ENCODE data around the gene IL1RAPL1.

IL1RAPL1 gene

GRCh38 chrX:29693912-29694311 lies 1106.7 kb downstream of the IL1RAPL1 start:
- H3K4me1 Mint-ChIP-seq (ENCODE audit: low read depth): no peaks in the 10 kb centered on the region
- no peaks in the 10 kb centered on the region for H3K36me3 Mint-ChIP-seq (ENCODE audit: low read depth)
- H3K9me3 Mint-ChIP-seq: no peaks in the 10 kb centered on the region
- no peak overlapping the region for H3K27ac Mint-ChIP-seq
- no peaks in the 10 kb centered on the region for H3K27me3 Mint-ChIP-seq (ENCODE audit: low read depth)
- H3K4me3 Mint-ChIP-seq: no peak overlapping the region

GRCh38 chrX:29699239-29699638 lies 1112.0 kb downstream of the IL1RAPL1 start:
- no peak overlapping the region for H3K27ac Mint-ChIP-seq
- H3K4me1 Mint-ChIP-seq (ENCODE audit: low read depth): no peaks in the 10 kb centered on the region
- H3K27me3 Mint-ChIP-seq (ENCODE audit: low read depth): no peaks in the 10 kb centered on the region
- peaks cover 7% of the 10 kb centered on the region for H3K9me3 Mint-ChIP-seq
- H3K4me3 Mint-ChIP-seq: no peak overlapping the region
- no peaks in the 10 kb centered on the region for H3K36me3 Mint-ChIP-seq (ENCODE audit: low read depth)

GRCh38 chrX:29707088-29707487 lies 1119.8 kb downstream of the IL1RAPL1 start:
- no peak overlapping the region for H3K27ac Mint-ChIP-seq

GRCh38 chrX:29721152-29721551 lies 1133.9 kb downstream of the IL1RAPL1 start:
- H3K36me3 Mint-ChIP-seq (ENCODE audit: low read depth): no peaks in the 10 kb centered on the region
- H3K4me3 Mint-ChIP-seq: no peak overlapping the region
- no peaks in the 10 kb centered on the region for H3K4me1 Mint-ChIP-seq (ENCODE audit: low read depth)
- peaks cover 5% of the 10 kb centered on the region for H3K9me3 Mint-ChIP-seq
- no peak overlapping the region for H3K27ac Mint-ChIP-seq
- no peaks in the 10 kb centered on the region for H3K27me3 Mint-ChIP-seq (ENCODE audit: low read depth)

More at GRCh38 chrX:29707088-29707487, 1119.8 kb downstream of the IL1RAPL1 start:
- H3K4me3 Mint-ChIP-seq: no peak overlapping the region
- H3K27me3 Mint-ChIP-seq (ENCODE audit: low read depth): no peaks in the 10 kb centered on the region
- no peaks in the 10 kb centered on the region for H3K36me3 Mint-ChIP-seq (ENCODE audit: low read depth)
- no peaks in the 10 kb centered on the region for H3K4me1 Mint-ChIP-seq (ENCODE audit: low read depth)
- peaks cover 10% of the 10 kb centered on the region for H3K9me3 Mint-ChIP-seq

GRCh38 chrX:29724316-29724715 lies 1137.1 kb downstream of the IL1RAPL1 start:
- Mint-ChIP-seq H3K36me3 (ENCODE audit: low read depth) (no peaks in the 10 kb centered on the region), H3K4me1 (ENCODE audit: low read depth) (no peaks in the 10 kb centered on the region), H3K27ac (no peak overlapping the region), H3K4me3 (no peak overlapping the region), H3K27me3 (ENCODE audit: low read depth) (no peaks in the 10 kb centered on the region), H3K9me3 (no peaks in the 10 kb centered on the region)

GRCh38 chrX:29726811-29727210 lies 1139.6 kb downstream of the IL1RAPL1 start:
- H3K4me1 Mint-ChIP-seq (ENCODE audit: low read depth): no peaks in the 10 kb centered on the region
- H3K4me3 Mint-ChIP-seq: no peak overlapping the region
- H3K27ac Mint-ChIP-seq: no peak overlapping the region
- H3K27me3 Mint-ChIP-seq (ENCODE audit: low read depth): no peaks in the 10 kb centered on the region
- no peaks in the 10 kb centered on the region for H3K36me3 Mint-ChIP-seq (ENCODE audit: low read depth)
- H3K9me3 Mint-ChIP-seq: no peaks in the 10 kb centered on the region

GRCh38 chrX:29728639-29729038 lies 1141.4 kb downstream of the IL1RAPL1 start:
- no peaks in the 10 kb centered on the region for H3K9me3 Mint-ChIP-seq
- no peaks in the 10 kb centered on the region for H3K36me3 Mint-ChIP-seq (ENCODE audit: low read depth)
- H3K4me3 Mint-ChIP-seq: no peak overlapping the region
- H3K27me3 Mint-ChIP-seq (ENCODE audit: low read depth): no peaks in the 10 kb centered on the region
- H3K4me1 Mint-ChIP-seq (ENCODE audit: low read depth): no peaks in the 10 kb centered on the region
- H3K27ac Mint-ChIP-seq: no peak overlapping the region

GRCh38 chrX:29744966-29745365 lies 1157.7 kb downstream of the IL1RAPL1 start:
- Mint-ChIP-seq H3K27me3 (ENCODE audit: low read depth) (no peaks in the 10 kb centered on the region), H3K27ac (no peak overlapping the region), H3K36me3 (ENCODE audit: low read depth) (no peaks in the 10 kb centered on the region), H3K4me1 (ENCODE audit: low read depth) (no peaks in the 10 kb centered on the region), H3K4me3 (no peak overlapping the region), H3K9me3 (peaks cover 6% of the 10 kb centered on the region)

GRCh38 chrX:29746326-29746725 lies 1159.1 kb downstream of the IL1RAPL1 start:
- H3K9me3 Mint-ChIP-seq: no peaks in the 10 kb centered on the region
- H3K4me1 Mint-ChIP-seq (ENCODE audit: low read depth): no peaks in the 10 kb centered on the region
- H3K27me3 Mint-ChIP-seq (ENCODE audit: low read depth): no peaks in the 10 kb centered on the region
- no peaks in the 10 kb centered on the region for H3K36me3 Mint-ChIP-seq (ENCODE audit: low read depth)
- no peak overlapping the region for H3K4me3 Mint-ChIP-seq
- H3K27ac Mint-ChIP-seq: no peak overlapping the region

GRCh38 chrX:29762006-29762405 lies 1174.8 kb downstream of the IL1RAPL1 start:
- H3K36me3 Mint-ChIP-seq (ENCODE audit: low read depth): no peaks in the 10 kb centered on the region
- no peaks in the 10 kb centered on the region for H3K9me3 Mint-ChIP-seq
- no peaks in the 10 kb centered on the region for H3K27me3 Mint-ChIP-seq (ENCODE audit: low read depth)
- H3K27ac Mint-ChIP-seq: no peak overlapping the region
- H3K4me1 Mint-ChIP-seq (ENCODE audit: low read depth): no peaks in the 10 kb centered on the region
- no peak overlapping the region for H3K4me3 Mint-ChIP-seq

- Mint-ChIP-seq H3K36me3 (ENCODE audit: low read depth) (no peaks in the 10 kb centered on the region), H3K4me1 (ENCODE audit: low read depth) (no peaks in the 10 kb centered on the region), H3K27me3 (ENCODE audit: low read depth) (no peaks in the 10 kb centered on the region), H3K9me3 (no peaks in the 10 kb centered on the region), H3K27ac (no peak overlapping the region), H3K4me3 (no peak overlapping the region)
These were observed 1188.6 kb downstream of the IL1RAPL1 start for GRCh38 chrX:29775890-29776289.

GRCh38 chrX:29787656-29788055 lies 1200.4 kb downstream of the IL1RAPL1 start:
- Mint-ChIP-seq H3K4me3 (no peak overlapping the region), H3K4me1 (ENCODE audit: low read depth) (no peaks in the 10 kb centered on the region)

GRCh38 chrX:29788991-29789699 lies 1201.9 kb downstream of the IL1RAPL1 start:
- H3K27ac Mint-ChIP-seq: no peak overlapping the region
- no peaks in the 10 kb centered on the region for H3K36me3 Mint-ChIP-seq (ENCODE audit: low read depth)
- no peak overlapping the region for H3K4me3 Mint-ChIP-seq
- H3K4me1 Mint-ChIP-seq (ENCODE audit: low read depth): no peaks in the 10 kb centered on the region
- H3K9me3 Mint-ChIP-seq: peaks cover 4% of the 10 kb centered on the region
- no peaks in the 10 kb centered on the region for H3K27me3 Mint-ChIP-seq (ENCODE audit: low read depth)

More at GRCh38 chrX:29787656-29788055, 1200.4 kb downstream of the IL1RAPL1 start:
- H3K27me3 Mint-ChIP-seq (ENCODE audit: low read depth): no peaks in the 10 kb centered on the region
- H3K9me3 Mint-ChIP-seq: peaks cover 4% of the 10 kb centered on the region
- H3K27ac Mint-ChIP-seq: no peak overlapping the region
- H3K36me3 Mint-ChIP-seq (ENCODE audit: low read depth): no peaks in the 10 kb centered on the region

- H3K36me3 Mint-ChIP-seq (ENCODE audit: low read depth): no peaks in the 10 kb centered on the region
- no peaks in the 10 kb centered on the region for H3K27me3 Mint-ChIP-seq (ENCODE audit: low read depth)
- no peak overlapping the region for H3K4me3 Mint-ChIP-seq
- H3K27ac Mint-ChIP-seq: no peak overlapping the region
- no peaks in the 10 kb centered on the region for H3K4me1 Mint-ChIP-seq (ENCODE audit: low read depth)
- no peaks in the 10 kb centered on the region for H3K9me3 Mint-ChIP-seq
These were observed 1205.1 kb downstream of the IL1RAPL1 start for GRCh38 chrX:29792335-29792734.

GRCh38 chrX:29797156-29797555 lies 1209.9 kb downstream of the IL1RAPL1 start:
- Mint-ChIP-seq H3K36me3 (ENCODE audit: low read depth) (no peaks in the 10 kb centered on the region), H3K27ac (no peak overlapping the region), H3K9me3 (peaks cover 3% of the 10 kb centered on the region), H3K4me3 (no peak overlapping the region), H3K27me3 (ENCODE audit: low read depth) (no peaks in the 10 kb centered on the region), H3K4me1 (ENCODE audit: low read depth) (no peaks in the 10 kb centered on the region)

GRCh38 chrX:29798469-29798868 lies 1211.2 kb downstream of the IL1RAPL1 start:
- H3K36me3 Mint-ChIP-seq (ENCODE audit: low read depth): no peaks in the 10 kb centered on the region
- peaks cover 3% of the 10 kb centered on the region for H3K9me3 Mint-ChIP-seq
- H3K27ac Mint-ChIP-seq: no peak overlapping the region

More at GRCh38 chrX:29798469-29798868, 1211.2 kb downstream of the IL1RAPL1 start:
- Mint-ChIP-seq H3K4me3 (no peak overlapping the region), H3K27me3 (ENCODE audit: low read depth) (no peaks in the 10 kb centered on the region), H3K4me1 (ENCODE audit: low read depth) (no peaks in the 10 kb centered on the region)
